Suppressor macrophage treated with lipopolysaccharide for 4 hours (primary cell): ENCODE measurements around the gene ATP6V1E1.
"Not testable (repeated sequence)": the region's sequence is repeated elsewhere in the genome, so short reads cannot be mapped to it uniquely, and the experiment has no call there.

Experiments
- DNase-seq: peaks from one replicate; pipeline ENCODE4 v3.0.0-alpha.2; 2020

ATP6V1E1 gene

DNA sequence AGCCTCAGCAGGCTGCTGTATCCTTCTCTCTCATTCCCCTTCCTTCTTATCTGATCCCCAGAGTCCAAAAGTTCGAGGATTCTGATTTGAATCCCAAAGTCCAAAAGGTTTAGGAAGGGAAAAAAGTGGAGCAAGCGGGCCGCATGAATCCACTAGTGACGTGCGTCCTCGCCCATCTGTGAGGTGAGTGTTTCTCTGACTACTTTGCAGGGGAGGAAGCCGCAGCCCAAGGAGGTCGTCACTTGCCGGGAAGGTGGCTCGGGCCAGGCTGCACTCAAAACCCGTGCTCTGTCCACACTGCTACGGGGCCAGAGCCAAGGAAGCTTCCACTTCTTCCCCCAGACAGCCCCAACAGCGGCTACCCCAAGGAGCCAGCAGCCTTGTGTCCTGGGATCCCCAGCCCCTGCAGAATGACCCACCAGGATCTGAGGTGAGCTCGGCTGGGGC, 49.0 kb downstream of the ATP6V1E1 start:
- DNase-seq, result no peak

DNA sequence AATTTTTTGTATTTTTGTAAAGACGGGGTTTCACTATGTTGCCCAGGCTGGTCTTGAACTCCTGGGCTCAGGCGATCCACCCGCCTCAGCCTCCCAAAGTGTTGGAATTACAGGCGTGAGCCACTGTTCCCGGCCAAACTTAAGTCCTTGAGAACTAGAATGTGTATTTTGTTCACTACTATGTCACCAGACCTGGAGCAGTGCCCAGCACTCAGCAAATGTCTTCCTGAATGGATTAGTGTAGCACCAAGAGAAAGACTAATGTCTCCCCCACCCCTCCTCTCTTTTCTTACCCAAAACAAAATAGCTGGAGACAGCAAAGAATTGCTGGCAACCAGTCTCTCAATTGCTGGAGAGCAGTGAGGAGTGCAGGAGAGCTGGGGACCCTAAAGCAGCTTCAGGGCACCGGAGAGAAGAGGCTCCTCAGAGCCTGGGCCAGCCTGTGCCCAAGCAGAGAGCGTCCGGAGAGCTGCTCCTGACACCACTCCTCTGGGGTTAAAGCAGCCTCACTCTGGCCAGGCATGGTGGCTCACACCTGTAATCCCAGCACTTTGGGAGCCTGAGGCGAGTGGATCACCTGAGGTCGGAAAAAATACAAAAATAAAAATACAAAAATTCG, 50.3 kb downstream of the ATP6V1E1 start:
- DNase-seq, result no peak

DNA sequence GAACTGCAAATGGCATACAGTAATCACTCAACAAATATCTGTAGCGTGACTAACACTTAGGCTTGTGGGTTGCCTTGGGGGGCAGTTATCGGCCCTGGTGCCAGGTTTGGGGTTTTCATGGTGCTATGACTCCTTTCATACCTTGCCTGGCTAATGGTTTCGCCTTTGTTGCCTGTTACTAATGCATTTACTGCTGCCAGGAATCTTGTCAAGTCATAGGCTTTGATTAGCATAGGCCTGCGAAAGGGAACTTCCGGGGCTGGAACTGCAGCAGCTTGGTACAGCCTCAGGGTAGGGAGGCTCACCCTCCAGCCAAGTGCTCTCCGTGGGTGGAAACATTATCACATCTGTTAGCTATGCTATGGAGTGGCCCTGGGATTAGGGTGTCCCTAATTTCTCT, 52.1 kb downstream of the ATP6V1E1 start:
- DNase-seq, result no peak

DNA sequence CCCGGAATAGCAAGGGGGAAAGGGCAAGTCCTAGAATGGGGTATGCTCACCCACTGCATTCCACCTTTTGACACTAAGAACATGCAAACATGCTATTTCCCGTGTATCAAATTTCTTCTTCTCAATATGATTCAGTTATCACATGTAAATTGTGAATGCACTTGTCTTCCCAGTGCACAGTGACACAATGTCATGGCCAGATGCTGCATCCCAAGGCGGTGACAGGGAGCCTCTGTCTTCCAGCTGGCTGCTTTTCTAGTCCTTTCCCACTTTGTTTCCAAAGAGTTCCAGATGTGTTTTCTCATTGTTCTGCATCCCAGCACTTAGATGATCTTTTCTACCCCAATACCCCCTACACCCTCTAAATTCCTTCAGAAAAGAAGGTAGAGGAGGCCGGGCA, 52.9 kb downstream of the ATP6V1E1 start:
- DNase-seq, result no peak

DNA sequence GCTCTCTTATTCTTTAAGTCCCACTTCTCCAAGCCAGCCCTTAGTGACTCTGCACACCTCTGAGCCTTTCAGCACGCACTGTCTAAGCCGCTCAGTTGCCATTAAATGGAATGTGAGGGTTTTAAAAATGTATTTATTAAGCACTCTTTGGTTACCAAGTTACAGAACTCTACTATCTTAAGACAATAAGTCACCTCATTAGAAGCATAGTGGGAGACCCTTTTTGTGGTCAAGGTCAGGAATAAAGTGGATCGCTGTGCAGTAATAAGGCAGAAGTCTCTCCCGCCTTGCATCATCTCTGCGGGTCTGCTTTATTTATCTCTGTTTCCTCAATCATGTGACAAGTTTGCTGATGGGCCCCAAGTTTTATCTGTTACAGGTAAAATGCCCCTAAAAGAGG, 53.4 kb downstream of the ATP6V1E1 start:
- DNase-seq, result no peak

DNA sequence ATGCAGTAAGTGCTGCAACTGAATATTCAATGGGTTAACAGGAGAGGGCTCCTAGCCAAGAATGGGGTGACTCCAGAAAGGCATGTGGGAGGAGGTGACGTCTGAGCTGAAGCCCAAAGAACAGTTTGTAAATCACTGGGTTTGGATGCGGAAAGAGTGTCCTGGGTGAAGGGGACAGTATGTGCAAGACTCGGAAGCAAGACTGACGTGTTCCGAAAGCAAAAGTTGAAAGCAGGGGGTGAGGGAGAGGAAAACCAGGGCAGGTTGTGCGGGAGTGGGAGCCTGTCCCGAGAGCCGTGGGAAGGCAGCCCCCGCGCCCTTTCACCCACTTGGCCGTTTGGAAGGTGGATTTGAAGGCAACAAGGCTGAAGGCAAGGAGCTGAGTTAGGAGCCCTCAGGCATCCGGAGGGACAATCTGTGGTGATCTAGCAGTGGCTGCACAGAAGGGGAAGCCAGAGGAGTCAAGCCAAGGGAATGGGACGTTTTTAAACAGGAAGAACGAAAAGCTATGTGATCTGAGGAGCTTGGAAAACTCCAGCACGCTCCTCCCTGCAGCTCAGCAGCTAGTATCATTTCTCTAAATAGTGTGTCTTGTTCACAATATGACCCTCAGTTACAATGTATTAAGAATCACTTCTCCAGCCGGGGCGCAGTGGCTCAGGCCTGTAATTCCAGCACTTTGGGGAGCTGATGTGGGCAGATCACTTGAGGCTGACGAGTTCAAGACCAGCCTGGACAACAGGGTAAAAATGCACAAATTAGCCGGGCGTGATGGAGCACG, 57.5 kb downstream of the ATP6V1E1 start:
- no peak for DNase-seq

DNA sequence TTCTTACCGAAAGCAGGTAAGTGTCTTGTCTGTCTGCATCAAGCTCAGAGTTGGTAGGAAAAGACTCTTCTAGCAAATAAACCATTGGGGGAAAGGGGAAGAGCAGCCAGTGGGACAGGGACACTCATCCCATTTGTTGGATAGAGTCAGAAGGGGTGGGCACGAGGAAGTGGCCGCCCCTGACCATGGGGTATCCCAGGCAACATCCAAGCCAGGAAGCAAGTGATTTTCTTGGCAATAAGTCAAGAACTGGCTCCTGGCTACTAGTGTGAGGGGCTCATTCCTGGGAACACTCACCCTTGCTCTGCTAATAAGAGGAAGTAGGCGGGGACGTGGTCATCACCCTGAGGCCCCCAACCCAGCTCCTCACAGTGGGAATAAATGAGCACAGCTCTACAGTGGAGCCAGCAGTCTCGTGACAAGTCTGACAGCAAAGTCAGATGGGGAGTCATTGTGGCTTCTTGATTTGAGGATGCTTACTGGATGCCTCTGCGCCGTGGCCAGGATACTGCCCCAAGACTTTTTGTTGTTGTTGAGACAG, 58.5 kb downstream of the ATP6V1E1 start:
- no peak for DNase-seq

DNA sequence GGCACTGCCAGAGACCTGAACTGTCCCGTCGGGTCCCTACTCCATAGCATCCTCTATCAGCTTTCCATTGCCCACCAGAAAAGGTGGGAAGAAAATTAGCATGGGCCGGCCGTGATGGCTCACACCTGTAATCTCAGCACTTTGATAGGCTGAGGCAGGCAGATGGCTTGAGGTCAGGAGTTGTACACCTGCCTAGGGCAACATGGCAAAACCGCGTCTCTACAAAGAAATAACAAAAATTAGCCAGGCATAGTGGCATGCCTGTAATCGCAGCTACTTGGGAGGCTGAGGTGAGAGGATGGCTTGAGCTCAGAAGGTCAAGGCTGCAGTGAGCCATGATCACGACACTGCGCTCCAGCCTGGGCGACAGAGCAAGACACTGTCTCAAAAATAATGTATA, 61.8 kb downstream of the ATP6V1E1 start:
- no peak for DNase-seq

DNA sequence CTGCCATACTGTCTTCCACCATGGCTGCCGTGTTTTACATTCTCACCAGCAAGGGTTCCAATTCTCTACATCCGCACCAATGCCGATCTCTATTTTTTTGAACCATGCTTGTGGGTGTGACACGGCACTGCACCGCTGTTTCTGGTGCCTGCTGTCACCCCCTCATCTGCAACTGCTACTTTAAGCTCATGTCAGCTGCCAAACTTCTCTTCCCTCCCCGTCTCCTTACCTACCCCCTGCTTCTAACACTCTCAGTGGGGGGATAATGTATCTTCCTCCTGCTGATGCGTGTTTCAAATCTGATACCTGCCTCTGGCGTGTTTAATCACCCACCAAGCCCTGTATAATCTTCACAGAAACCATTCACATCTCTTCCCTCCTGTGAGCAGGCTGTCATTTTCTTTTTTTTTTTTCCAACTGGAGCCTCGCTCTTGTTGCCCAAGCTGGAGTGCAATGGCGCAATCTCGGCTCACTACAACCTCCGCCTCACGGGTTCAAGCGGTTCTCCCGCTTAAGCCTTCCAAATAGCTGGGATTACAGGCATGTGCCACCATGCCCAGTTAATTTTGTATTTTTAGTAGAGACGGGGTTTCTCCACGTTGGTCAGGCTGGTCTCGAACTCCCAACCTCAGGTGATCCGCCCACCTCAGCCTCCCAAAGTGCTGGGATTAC, 62.4 kb downstream of the ATP6V1E1 start:
- DNase-seq, result not testable (repeated sequence)

DNA sequence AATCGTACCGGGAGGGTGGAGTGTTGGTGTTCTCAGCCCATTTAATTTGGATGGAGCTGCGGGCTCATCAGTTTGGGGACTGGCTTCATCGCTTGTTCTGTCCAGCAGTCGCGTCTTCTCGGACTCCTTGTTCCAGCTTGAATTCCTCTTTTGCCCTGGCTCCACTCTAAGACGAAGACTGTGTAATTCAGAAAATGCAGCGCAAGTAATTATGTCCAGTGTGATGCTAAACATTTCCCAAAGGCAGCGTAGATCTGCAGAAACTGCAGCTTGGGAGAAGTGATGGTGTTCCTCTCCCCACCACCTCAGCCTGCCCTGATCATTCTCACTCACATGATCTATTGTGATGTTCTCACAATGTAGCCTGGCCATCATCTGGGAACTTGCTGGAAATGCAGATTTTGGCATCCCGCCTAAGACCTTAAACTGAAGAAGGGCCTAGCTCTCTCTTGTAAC, 64.6 kb downstream of the ATP6V1E1 start:
- no peak for DNase-seq

DNA sequence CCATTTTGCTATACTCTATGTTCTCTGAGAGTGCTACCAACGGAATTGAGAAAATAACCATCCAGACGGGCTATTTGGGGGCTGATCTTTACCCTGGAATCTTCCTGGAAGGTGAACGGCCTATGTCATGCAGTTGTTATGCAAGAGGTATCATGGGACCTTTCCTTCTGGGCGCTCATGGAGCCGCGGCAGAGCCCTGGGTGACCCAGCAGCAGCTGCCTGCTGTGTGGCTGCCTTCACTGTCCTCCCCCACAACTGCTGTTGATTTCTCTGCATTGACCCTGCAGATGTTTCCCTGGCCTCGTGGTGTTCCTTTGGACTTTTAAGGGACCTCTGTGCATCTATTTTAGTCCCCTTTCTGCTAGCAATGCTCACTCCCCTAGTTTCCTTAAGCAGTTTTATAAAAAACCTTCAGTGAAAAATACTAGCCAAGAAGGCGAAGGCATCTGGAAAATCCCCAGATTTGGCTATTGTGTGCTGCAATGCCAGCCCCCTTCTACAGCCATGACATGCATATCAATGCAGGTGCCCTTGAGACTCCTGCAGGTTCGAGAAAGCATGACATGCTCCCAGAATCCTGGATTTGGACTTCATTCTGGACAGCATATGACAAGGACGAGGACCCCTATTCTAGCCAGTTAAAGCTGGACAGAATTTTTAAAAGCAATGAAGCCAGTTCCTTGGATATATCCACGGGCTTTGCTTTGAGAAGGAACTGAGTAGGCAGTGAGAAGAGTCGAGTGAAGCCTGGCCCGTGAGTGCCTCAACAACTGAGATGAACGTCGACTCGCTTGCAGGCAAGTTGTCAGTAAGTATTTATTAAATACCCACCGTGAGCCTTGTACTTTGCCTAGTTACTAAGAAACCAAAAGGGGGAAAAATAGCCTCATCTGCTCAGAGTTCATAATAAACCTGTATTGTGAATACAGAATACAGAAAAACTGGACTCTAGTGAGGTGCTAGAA, 65.4 kb downstream of the ATP6V1E1 start, which contains the start of gene SLC25A18:
TSS of gene SLC25A18 (plus strand) at position 593 of the 965 bp plus-strand sequence. CDS start 16,447 bp downstream, outside the sequence.
- peak; percentile 20 for DNase-seq

DNA sequence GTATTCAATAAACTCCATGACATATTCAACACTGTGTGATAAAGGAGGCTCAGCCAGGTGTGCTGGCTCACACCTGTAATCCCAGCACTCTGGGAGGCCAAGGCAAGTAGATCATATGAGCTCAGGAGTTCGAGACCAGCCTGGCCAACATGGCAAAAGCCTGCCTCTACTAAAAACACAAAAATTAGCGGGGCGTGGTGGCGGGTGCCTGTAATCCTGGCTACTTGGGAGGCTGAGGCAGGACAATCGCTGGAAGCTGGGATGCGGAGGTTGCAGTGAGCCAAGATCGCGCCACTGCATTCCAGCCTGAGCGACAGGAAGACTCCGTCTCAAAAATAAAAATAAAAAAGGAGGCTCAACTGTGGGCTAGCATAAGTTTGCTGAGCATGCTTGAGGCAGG, 69.4 kb downstream of the ATP6V1E1 start:
- no peak for DNase-seq

DNA sequence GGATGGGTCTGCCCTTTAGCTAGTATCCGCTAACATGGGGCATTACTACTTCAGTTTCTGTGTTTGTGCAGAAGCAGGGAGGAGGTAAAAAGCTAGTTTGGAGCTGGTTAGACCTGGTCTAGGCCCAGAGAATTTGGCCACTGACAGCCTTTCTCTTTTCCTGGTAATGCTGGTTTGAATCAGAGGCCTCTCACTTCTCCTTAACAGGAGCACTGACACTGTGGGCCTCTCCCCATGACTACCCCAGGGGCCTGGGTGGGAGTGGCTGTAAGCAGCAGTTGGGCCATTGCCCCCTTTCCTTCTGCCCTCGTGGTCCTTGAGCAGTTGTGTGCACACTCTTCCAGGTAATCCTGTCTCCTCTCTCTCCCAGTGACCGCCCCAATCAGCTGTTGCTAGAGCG, 73.7 kb downstream of the ATP6V1E1 start:
- no peak for DNase-seq

DNA sequence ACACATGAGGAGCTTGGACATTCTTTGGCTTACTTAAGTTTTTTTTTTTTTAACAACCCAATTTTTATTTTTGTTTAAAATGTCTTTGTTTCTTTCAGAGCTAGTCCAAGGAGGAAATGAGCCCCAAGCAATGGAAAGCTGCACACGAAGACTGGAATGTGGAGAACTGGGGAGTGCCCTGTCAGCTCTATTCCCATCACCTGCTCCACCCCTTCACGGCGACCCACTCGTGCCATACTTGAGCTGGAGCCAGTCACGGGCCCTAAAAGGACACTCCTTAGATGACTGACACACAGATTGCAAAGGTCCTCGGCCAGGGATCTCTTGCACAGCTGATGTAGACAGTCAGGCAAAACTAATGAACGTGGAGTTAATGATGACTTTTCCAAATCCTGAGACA, 75.8 kb downstream of the ATP6V1E1 start:
- DNase-seq, result no peak

DNA sequence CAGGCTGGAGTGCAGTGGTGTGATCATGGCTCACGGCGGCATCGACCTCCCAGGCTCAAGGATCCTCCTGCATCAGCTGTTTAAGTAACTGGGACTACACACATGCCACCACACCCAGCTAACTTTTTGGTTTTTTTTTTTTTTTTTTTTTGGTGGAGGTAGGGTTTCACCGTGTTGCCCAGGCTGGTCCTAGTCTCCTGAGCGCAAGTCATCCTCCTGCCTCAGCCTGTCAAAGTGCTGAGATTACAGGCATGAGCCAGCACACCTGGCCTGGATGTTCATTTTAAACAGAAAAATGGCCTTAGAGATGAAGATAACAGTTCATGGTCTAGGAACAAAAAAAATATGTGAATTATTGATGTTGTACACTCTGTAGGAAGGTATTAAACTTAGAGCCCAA, 78.9 kb downstream of the ATP6V1E1 start:
- no peak for DNase-seq

DNA sequence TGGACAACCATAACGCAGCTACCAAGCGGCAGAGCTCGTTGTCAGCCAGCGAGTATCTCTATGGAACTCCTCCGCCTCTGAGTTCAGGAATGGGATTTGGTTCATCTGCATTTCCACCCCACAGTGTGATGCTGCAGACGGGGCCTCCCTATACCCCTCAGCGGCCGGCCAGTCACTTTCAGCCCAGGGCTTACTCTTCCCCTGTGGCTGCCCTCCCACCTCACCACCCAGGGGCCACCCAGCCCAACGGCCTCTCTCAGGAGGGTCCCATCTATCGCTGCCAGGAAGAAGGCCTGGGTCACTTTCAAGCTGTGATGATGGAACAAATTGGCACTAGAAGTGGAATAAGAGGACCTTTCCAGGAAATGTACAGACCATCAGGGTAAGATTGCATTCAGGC, 79.4 kb downstream of the ATP6V1E1 start:
- no peak for DNase-seq

DNA sequence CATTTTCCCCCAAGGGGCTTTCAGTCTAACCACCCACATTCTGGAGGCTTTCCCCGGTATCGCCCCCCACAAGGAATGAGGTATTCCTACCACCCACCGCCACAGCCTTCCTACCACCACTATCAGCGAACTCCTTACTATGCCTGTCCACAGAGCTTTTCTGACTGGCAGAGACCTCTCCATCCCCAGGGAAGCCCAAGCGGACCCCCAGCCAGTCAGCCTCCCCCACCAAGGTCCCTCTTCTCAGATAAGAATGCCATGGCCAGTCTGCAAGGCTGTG, 79.9 kb downstream of the ATP6V1E1 start:
- DNase-seq, result no peak

DNA sequence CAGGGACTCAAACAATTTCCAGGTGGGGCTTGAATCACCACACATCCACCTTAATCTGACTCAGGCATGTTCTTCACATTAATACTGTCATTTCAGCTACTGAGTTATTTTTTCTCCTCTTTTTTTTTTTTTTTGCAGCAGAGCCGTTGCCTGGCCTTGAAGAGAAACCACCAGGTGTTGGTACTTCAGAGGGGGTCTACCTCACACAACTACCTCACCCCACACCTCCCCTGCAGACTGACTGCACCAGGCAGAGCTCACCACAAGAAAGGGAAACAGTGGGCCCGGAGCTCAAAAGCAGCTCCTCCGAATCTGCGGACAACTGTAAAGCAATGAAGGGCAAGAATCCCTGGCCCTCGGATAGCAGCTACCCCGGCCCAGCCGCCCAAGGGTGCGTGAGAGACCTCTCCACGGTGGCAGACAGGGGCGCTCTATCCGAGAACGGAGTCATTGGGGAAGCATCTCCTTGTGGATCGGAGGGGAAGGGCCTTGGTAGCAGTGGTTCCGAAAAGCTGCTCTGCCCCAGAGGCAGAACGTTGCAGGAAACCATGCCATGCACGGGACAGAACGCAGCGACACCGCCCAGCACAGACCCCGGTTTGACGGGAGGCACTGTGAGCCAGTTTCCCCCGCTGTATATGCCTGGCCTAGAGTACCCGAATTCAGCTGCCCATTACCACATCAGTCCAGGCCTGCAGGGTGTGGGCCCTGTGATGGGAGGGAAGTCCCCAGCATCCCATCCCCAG, 80.4 kb downstream of the ATP6V1E1 start:
- no peak for DNase-seq

DNA sequence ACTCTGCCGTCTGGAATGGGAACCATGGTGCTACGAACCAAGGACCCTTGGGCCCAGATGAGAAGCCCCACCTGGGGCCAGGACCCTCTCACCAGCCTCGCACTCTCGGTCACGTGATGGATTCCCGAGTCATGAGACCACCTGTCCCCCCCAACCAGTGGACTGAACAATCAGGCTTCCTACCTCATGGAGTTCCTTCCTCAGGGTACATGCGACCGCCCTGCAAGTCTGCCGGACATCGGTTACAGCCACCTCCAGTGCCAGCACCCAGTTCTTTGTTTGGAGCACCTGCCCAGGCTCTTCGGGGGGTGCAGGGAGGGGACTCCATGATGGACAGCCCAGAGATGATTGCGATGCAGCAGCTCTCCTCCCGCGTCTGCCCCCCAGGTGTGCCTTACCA, 86.1 kb downstream of the ATP6V1E1 start:
- no peak for DNase-seq
